Liver (tissue), 3 donors: ENCODE data around the gene ARMC9.

ENCODE experiments used
- CTCF ChIP-seq: fragments of 150-350 bp; IDR thresholded peaks from 2 replicates; pipeline ENCODE4 v1.5.1; 2017; ENCODE audit warnings: improper control_type of control experiment, low read depth, low read length; ENCODE audit not compliant: missing input control
- EGR1 ChIP-seq, 2 donors: IDR thresholded peaks; 2 replicates each; pipeline ENCODE4 v1.6.1; 2016 to 2018; ENCODE audit warnings: antibody characterized with exemption in 2 of 2, low read depth in 2 of 2
- FOXA1 ChIP-seq: IDR thresholded peaks from 2 replicates; pipeline ENCODE4 v1.6.1; 2016; ENCODE audit warnings: antibody characterized with exemption
- GABPA ChIP-seq, 2 donors: IDR thresholded peaks in 1 of 2; conservative IDR thresholded peaks in 1 of 2; 2 replicates each; pipeline ENCODE4 v1.6.1; 2016; ENCODE audit warnings: antibody characterized with exemption in 2 of 2, mild to moderate bottlenecking in 1 of 2, moderate library complexity in 1 of 2
- HNF4A ChIP-seq, 2 donors: conservative IDR thresholded peaks; 2 replicates each; pipeline ENCODE4 v1.6.1; 2016; ENCODE audit warnings: antibody characterized with exemption in 2 of 2, mild to moderate bottlenecking in 2 of 2
- HNF4G ChIP-seq: IDR thresholded peaks from 2 replicates; pipeline ENCODE4 v1.6.1; 2016; ENCODE audit warnings: antibody characterized with exemption
- JUND ChIP-seq, 2 donors: IDR thresholded peaks; 2 replicates each; pipeline ENCODE4 v1.6.1; 2016; ENCODE audit warnings: antibody characterized with exemption in 2 of 2
- MAX ChIP-seq: IDR thresholded peaks from 2 replicates; pipeline ENCODE4 v1.6.1; 2016; ENCODE audit warnings: antibody characterized with exemption
- RAD21 ChIP-seq, 2 donors: IDR thresholded peaks; 2 replicates each; pipeline ENCODE4 v1.6.1; 2016; ENCODE audit warnings: antibody characterized with exemption in 2 of 2, mild to moderate bottlenecking in 2 of 2
- SP1 ChIP-seq: IDR thresholded peaks from 2 replicates; pipeline ENCODE4 v1.6.1; 2018; ENCODE audit warnings: antibody characterized with exemption, mild to moderate bottlenecking
- TAF1 ChIP-seq: conservative IDR thresholded peaks from 2 replicates; pipeline ENCODE4 v1.6.1; 2016; ENCODE audit warnings: antibody characterized with exemption, mild to moderate bottlenecking
- YY1 ChIP-seq: IDR thresholded peaks from 2 replicates; pipeline ENCODE4 v1.6.1; 2016; ENCODE audit warnings: antibody characterized with exemption, mild to moderate bottlenecking
- ZBTB33 ChIP-seq: IDR thresholded peaks from 2 replicates; pipeline ENCODE4 v1.6.1; 2016; ENCODE audit warnings: antibody characterized with exemption
- TF ChIP-seq, protein P1 (sequence below): IDR thresholded peaks from 2 replicates; pipeline ENCODE4 v1.6.1; 2016; ENCODE audit warnings: antibody characterized with exemption, mild to moderate bottlenecking
- donor health status: healthy.
- donor health status: healthy.

- TF ChIP-seq CTCF, result no peak
- TF ChIP-seq HNF4G, result no peak
- no peak for TF ChIP-seq MAX
- no peak for TF ChIP-seq YY1
- no peak for TF ChIP-seq FOXA1
- TF ChIP-seq RAD21 (IDR thresholded peaks at IDR 0.05), result no peak
- TF ChIP-seq, protein P1, sequence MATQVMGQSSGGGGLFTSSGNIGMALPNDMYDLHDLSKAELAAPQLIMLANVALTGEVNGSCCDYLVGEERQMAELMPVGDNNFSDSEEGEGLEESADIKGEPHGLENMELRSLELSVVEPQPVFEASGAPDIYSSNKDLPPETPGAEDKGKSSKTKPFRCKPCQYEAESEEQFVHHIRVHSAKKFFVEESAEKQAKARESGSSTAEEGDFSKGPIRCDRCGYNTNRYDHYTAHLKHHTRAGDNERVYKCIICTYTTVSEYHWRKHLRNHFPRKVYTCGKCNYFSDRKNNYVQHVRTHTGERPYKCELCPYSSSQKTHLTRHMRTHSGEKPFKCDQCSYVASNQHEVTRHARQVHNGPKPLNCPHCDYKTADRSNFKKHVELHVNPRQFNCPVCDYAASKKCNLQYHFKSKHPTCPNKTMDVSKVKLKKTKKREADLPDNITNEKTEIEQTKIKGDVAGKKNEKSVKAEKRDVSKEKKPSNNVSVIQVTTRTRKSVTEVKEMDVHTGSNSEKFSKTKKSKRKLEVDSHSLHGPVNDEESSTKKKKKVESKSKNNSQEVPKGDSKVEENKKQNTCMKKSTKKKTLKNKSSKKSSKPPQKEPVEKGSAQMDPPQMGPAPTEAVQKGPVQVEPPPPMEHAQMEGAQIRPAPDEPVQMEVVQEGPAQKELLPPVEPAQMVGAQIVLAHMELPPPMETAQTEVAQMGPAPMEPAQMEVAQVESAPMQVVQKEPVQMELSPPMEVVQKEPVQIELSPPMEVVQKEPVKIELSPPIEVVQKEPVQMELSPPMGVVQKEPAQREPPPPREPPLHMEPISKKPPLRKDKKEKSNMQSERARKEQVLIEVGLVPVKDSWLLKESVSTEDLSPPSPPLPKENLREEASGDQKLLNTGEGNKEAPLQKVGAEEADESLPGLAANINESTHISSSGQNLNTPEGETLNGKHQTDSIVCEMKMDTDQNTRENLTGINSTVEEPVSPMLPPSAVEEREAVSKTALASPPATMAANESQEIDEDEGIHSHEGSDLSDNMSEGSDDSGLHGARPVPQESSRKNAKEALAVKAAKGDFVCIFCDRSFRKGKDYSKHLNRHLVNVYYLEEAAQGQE, result no peak
- no peak for TF ChIP-seq JUND (IDR thresholded peaks at IDR 0.05)
- no peak for TF ChIP-seq EGR1 (IDR thresholded peaks at IDR 0.05; ENCODE audit: low read depth in 2 of 2)
- TF ChIP-seq SP1, result no peak
- no peak for TF ChIP-seq GABPA (IDR thresholded peaks at IDR 0.05 in 1 of 2, conservative IDR thresholded peaks at IDR 0.05 in 1 of 2)
- TF ChIP-seq TAF1, result no peak
- no peak for TF ChIP-seq ZBTB33
- no peak for TF ChIP-seq HNF4A (conservative IDR thresholded peaks at IDR 0.05)
Observed at GRCh38 chr2:231177156-231178025, 21.0 kb upstream of the ARMC9 start.
